Measurements from ENCODE around the gene OR52E8. TPM values are rescaled to one million over a fixed set of nuclear protein-coding genes. Genes with fewer than 3 reads are reported as not detected.

The OR52E8 gene
- total RNA-seq, result not detected

- DNase-seq, result no peak
Observed at GRCh38 chr11:5857590-5857989, at the start of gene OR52E8. TSS of gene OR52E8 (minus strand) at chr11:5857690. CDS start at chr11:5857690, 0 bp downstream.

DNA sequence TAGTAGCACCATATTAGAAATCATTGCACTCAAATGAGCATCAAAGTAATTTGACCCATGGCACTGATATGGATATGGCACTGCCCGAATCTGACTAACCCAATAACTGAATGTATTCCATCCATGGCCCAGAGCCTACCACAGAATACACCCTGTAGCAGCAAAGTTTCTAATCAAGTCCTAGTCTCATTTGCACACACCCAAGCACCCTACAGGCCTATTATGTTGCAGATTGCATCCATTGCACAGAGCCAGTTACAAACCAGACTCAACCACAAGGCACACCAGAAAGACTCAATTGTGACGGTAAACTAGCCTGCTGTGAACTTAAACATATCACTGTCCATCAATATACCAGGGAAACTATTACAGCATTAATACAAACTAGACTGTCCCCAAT, 42.0 kb upstream of the OR52E8 start:
- DNase-seq, result no peak

GRCh38 chr11:5892908-5893307, 35.4 kb upstream of the OR52E8 start, which contains the start of gene OR52E5:
TSS of gene OR52E5 (plus strand) at chr11:5893208. CDS start at chr11:5900777, 7,569 bp downstream.
- DNase-seq, result no peak

DNA sequence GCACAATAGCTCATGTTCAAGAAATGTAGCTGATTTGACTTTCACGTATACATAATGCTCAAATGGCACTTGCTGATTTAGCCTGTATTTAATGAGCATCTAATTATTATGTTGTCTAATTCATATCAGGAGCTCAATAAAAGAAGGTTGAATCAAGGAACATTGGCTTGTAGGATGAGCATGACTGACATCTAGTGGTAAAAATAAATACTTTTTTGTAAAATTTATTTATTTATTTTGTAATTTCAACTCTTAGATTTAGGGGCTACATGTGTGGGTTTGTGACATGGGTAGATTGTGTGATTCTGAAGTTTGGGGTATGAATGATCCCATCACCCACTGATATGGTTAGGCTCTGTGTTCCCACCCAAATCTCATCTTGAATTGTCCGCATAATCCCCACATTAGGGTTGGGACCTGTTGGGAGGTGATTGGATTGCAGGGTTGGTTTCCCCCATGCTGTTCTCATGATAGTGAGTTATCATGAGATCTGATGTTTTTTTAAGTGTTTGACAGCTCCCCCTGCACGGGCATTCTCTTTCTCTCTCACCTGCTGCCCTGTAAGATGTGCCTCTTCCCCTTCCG, 33.8 kb upstream of the OR52E8 start:
- no peak for DNase-seq

- no peak for DNase-seq
Observed at GRCh38 chr11:5887661-5888060, 30.2 kb upstream of the OR52E8 start.

- no peak for DNase-seq
Observed at GRCh38 chr11:5887172-5887571, 29.7 kb upstream of the OR52E8 start.

DNA sequence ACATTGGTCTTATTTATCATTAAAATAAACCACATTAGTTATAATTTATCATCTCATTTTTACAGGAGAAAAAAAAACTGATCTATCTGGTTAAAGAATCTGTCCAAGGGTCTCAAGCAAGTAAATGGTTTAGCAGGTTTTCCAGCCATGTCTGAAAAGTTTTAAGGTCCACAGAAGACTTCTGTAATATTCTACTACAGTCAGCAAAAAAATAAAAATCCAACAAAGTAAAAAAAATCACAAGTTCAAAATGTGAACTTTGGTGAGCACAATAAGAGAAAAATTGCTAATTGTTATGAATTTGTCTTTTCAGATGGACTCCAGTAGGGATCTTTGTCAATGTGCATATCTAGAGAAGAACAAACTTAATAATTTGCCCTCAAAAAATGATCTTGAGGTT, 24.3 kb upstream of the OR52E8 start:
- DNase-seq, result no peak

GRCh38 chr11:5880329-5880728, 22.8 kb upstream of the OR52E8 start, which contains the start of gene OR52E4:
TSS of gene OR52E4 (plus strand) at chr11:5880629. CDS start at chr11:5884293, 3,664 bp downstream.
- no peak for DNase-seq

- no peak for DNase-seq
Observed at GRCh38 chr11:5878564-5878963, 21.1 kb upstream of the OR52E8 start.

- no peak for DNase-seq
Observed at GRCh38 chr11:5865826-5866225, 8.3 kb upstream of the OR52E8 start.

DNA sequence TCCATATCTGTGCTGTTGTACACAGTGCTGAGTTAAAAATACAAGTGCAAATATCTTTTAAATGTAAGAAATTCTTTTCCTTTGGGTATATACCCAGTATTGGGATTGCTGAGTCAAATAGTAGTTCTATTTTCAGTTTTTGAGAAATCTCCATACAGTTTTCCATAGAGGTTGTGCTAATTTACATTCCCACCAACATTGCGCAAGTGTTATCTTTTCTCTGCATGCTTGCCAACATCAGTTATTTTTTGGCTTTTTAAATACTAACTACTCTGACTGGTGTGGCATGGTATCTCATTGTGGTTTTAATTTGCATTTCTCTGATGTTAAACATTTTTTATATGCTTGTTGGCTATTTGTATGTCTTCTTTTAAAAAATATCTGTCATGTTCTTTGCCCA, 6.5 kb downstream of the OR52E8 start:
- DNase-seq, result no peak

- no peak for DNase-seq
Observed at GRCh38 chr11:5847711-5848110, 9.8 kb downstream of the OR52E8 start.

- DNase-seq, result no peak
Observed at GRCh38 chr11:5846701-5847100, 10.8 kb downstream of the OR52E8 start.

- no peak for DNase-seq
Observed at GRCh38 chr11:5841797-5842196, 15.7 kb downstream of the OR52E8 start, which contains the start of gene OR52E6. TSS of gene OR52E6 (minus strand) at chr11:5841897. CDS start at chr11:5841897, 0 bp downstream.

GRCh38 chr11:5837695-5838094, 19.8 kb downstream of the OR52E8 start:
- DNase-seq, result no peak

DNA sequence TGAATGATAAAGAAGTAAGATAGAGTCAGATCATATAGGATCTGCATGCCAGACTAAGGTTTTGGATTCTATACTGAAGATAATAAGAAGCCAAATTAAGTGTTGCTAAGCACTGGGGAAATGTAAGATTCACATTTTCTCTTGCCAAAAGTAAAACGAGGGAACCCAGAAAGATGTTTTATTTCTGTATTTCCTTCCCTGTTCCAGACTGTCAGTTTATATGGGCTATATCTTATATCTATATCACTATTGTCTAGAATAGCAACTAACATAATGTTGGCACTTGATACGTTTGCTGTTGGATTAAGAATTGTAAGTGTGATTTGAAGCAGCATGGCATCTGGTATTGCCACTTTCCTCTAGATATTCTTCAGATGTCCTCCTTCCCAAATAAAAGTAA, 24.0 kb downstream of the OR52E8 start:
- DNase-seq, result no peak

- DNase-seq, result no peak
Observed at GRCh38 chr11:5831196-5831829, 26.2 kb downstream of the OR52E8 start.

GRCh38 chr11:5818245-5818886, 39.1 kb downstream of the OR52E8 start:
- no peak for DNase-seq

DNA sequence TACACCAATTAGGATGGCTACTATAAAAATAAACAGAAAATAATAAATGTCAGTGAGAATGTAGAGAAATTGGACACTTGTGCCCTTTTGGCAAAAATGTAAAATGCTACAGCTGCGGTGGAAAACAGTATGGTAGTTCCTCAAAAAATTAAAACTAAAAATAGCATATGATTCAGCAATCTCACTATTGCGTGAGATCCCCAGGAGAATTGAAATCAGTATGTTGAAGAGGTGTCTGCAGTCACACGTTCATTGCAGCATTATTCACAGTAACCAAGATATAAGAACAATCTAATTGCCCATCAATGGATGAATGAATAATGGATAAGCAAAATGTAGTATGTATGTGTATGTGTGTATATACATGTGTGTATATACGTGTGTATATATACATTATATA, 42.0 kb downstream of the OR52E8 start:
- DNase-seq, result no peak

- no peak for DNase-seq
Observed at GRCh38 chr11:5809905-5810795, 47.3 kb downstream of the OR52E8 start.

DNA sequence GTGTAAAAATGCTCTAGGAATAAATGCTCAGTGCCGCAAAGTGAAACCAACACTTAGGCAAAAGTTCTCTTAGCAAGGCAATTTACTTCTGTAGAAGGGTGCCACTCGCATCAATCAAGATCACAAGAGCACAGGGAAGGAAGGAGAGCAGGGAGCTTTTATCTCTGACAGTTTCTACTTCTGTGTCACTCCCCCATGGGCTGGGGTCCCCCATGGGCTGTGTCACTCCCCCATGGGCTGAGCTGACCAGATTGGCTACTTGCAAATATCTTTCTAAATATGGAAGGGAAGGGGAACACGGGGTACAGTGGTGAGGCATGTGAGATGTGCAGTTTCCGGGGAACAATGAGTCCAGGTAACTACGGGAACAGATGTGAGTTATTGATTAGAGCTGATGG, 48.4 kb downstream of the OR52E8 start:
- DNase-seq, result no peak

GRCh38 chr11:5808500-5809121, 48.9 kb downstream of the OR52E8 start, which contains the start of gene OR52N2:
TSS of gene OR52N2 (plus strand) at chr11:5808924. CDS start at chr11:5820336, 11,412 bp downstream.
- DNase-seq, result peak; percentile 66

Measured in effector CD4-positive, alpha-beta T cell (primary cell).